ENCODE results near the gene SLC29A3.

GRCh38 chr10:71388171-71388570, 69.1 kb downstream of the SLC29A3 start:
- no peak for TF ChIP-seq POLR2AphosphoS5 (IDR thresholded peaks at IDR 0.05; ENCODE audit: low read length)
- TF ChIP-seq CEBPB (IDR thresholded peaks at IDR 0.05; ENCODE audit: borderline replicate concordance in 1 of 2, low read depth in 2 of 2, low read length in 2 of 2): no peak
- no peak for TF ChIP-seq EP300 (IDR thresholded peaks at IDR 0.05; ENCODE audit: borderline replicate concordance in 1 of 2, control insufficient read depth in 1 of 2, low read depth in 2 of 2, low read length in 2 of 2)
- TF ChIP-seq RAD51 (IDR thresholded peaks at IDR 0.05): no peak
- TF ChIP-seq HCFC1 (IDR thresholded peaks at IDR 0.05; ENCODE audit: low read length): no peak

Data from GM12878 (cell line).